Right lobe of liver (tissue), 4 donors: Measurements from ENCODE around the gene ZNF154.

Experiments used
- POLR2A ChIP-seq: fragments of 450-650 bp; IDR thresholded peaks from one replicate; pipeline ENCODE4 v1.6.1; 2017; ENCODE audit warnings: antibody characterized with exemption, mild to moderate bottlenecking
- TF ChIP-seq, protein P1 (sequence below), 4 donors: fragments of 200-600 bp in 3 of 4; fragments of 450-650 bp in 1 of 4; IDR thresholded peaks; one replicate each; pipeline versions ENCODE4 v1.5.1 to v1.8.0; 2016 to 2022; ENCODE audit warnings: antibody characterized with exemption in 4 of 4, mild to moderate bottlenecking in 2 of 4
- donor health status: DM: no; HTN: no; CAD: no.
- donor health status: DM: no; HTN: no; CAD: no.
- donor health status: DM: no; HTN: yes; CAD: no.

DNA sequence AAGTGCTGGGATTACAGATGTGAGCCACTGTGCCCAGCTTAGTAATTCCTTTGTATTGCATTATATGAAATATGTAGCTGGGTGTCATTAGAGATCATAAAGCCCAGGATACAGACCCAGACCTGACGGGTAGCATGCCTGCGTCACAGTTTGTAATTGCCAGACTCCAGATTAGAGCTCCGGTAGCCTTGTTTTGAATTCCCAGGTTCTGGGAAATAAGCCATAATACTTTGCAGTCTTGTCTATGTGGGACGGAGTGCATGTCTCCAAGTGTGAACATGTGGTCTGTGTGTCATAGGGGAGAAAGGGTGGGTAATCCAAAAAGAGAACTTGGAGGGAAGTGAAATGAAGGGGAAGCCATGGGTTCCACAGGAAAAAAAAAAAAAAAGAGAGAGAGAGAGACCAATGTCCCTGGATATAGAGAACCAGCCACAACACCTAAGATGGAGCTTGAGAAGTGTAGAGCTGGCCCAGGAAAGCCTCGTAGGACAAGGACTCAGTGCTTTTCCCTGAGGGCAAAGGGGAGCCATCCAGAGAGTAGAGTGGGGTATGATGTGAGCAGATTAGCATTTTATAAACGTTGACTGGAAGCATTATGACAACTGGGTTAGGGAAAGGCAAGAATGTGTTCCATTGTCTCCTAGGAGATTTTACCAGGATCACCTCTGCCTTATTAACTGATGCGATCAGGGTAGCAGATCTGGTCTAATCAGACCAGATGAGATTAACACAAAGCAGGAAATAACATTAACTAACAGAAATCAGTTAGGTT is 37.7 kb downstream of the ZNF154 start:
- TF ChIP-seq, protein P1, sequence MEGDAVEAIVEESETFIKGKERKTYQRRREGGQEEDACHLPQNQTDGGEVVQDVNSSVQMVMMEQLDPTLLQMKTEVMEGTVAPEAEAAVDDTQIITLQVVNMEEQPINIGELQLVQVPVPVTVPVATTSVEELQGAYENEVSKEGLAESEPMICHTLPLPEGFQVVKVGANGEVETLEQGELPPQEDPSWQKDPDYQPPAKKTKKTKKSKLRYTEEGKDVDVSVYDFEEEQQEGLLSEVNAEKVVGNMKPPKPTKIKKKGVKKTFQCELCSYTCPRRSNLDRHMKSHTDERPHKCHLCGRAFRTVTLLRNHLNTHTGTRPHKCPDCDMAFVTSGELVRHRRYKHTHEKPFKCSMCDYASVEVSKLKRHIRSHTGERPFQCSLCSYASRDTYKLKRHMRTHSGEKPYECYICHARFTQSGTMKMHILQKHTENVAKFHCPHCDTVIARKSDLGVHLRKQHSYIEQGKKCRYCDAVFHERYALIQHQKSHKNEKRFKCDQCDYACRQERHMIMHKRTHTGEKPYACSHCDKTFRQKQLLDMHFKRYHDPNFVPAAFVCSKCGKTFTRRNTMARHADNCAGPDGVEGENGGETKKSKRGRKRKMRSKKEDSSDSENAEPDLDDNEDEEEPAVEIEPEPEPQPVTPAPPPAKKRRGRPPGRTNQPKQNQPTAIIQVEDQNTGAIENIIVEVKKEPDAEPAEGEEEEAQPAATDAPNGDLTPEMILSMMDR (IDR thresholded peaks at IDR 0.05): no peak
- TF ChIP-seq POLR2A: no peak
